ENCODE data around the gene NID2.

- no peak for TF ChIP-seq POLR2A (IDR thresholded peaks at IDR 0.05)
- no peak for TF ChIP-seq CTCF (IDR thresholded peaks at IDR 0.05 in 8 of 11, conservative IDR thresholded peaks at IDR 0.05 in 3 of 11)
Measured at GRCh38 chr14:51959928-51960327, 108.9 kb downstream of the NID2 start.

All from spleen (tissue), 7 donors.